ENCODE data around the gene ARHGEF16.

- TF ChIP-seq, protein P1, sequence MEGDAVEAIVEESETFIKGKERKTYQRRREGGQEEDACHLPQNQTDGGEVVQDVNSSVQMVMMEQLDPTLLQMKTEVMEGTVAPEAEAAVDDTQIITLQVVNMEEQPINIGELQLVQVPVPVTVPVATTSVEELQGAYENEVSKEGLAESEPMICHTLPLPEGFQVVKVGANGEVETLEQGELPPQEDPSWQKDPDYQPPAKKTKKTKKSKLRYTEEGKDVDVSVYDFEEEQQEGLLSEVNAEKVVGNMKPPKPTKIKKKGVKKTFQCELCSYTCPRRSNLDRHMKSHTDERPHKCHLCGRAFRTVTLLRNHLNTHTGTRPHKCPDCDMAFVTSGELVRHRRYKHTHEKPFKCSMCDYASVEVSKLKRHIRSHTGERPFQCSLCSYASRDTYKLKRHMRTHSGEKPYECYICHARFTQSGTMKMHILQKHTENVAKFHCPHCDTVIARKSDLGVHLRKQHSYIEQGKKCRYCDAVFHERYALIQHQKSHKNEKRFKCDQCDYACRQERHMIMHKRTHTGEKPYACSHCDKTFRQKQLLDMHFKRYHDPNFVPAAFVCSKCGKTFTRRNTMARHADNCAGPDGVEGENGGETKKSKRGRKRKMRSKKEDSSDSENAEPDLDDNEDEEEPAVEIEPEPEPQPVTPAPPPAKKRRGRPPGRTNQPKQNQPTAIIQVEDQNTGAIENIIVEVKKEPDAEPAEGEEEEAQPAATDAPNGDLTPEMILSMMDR (IDR thresholded peaks at IDR 0.05): no peak
- TF ChIP-seq POLR2A (IDR thresholded peaks at IDR 0.05): no peak
Measured at GRCh38 chr1:3432306-3432705, 22.2 kb upstream of the ARHGEF16 start.

All from heart left ventricle (tissue), 13 donors.